Measurements from ENCODE around the gene MAST4. TPM values are rescaled to one million over a fixed set of nuclear protein-coding genes. Genes with fewer than 3 reads are reported as not detected.

MAST4 gene
- total RNA-seq, 1 donor from 2014 or later: 22.3 TPM

GRCh38 chr5:67003935-67004729 is 407.9 kb downstream of the MAST4 start:
- Histone ChIP-seq H4K20me1 (ENCODE audit: insufficient read depth, low read length) (no peaks in the 10 kb centered on the region), H3K9ac (ENCODE audit: low read length) (peak overlapping the region; percentile 89), H3K27ac (ENCODE audit: low read depth, low read length) (peak overlapping the region; percentile 80), H3K79me2 (ENCODE audit: insufficient read depth, low read length) (peaks cover 43% of the 10 kb centered on the region), H2AFZ (ENCODE audit: low read depth, low read length) (peak overlapping the region; percentile 51), H3K4me1 (ENCODE audit: insufficient read depth, low read length) (peaks cover 18% of the 10 kb centered on the region), H3K4me2 (ENCODE audit: low read length) (peak overlapping the region; percentile 87), H3K36me3 (ENCODE audit: insufficient read depth, low read length) (no peaks in the 10 kb centered on the region), H3K9me3 (ENCODE audit: insufficient read depth, low read depth, low read length) (no peaks in the 10 kb centered on the region), H3K27me3 (ENCODE audit: insufficient read depth, low read length) (no peaks in the 10 kb centered on the region), H3K4me3 (ENCODE audit: insufficient read depth, low read depth, low read length) (peak overlapping the region; percentile 81)
- peak overlapping the region; percentile 92 for H3K4me3 Mint-ChIP-seq (ENCODE audit: unreplicated experiment)
- FAIRE-seq: peak; percentile 82
- H3K9me3 Mint-ChIP-seq (ENCODE audit: unreplicated experiment): no peaks in the 10 kb centered on the region
- H3K4me1 Mint-ChIP-seq (ENCODE audit: low read depth, unreplicated experiment): peaks cover 29% of the 10 kb centered on the region
- no peaks in the 10 kb centered on the region for H3K27me3 Mint-ChIP-seq (ENCODE audit: low read depth, unreplicated experiment)
- peak overlapping the region; percentile 82 for H3K27ac Mint-ChIP-seq (ENCODE audit: unreplicated experiment)
- TF ChIP-seq CTCF (IDR thresholded peaks at IDR 0.05; ENCODE audit: insufficient read depth, low read depth, low read length): no peak
- no peak for TF ChIP-seq EZH2 (IDR thresholded peaks at IDR 0.05; ENCODE audit: insufficient read depth, low read length)
- H3K36me3 Mint-ChIP-seq (ENCODE audit: low read depth, unreplicated experiment): no peaks in the 10 kb centered on the region
- peak; percentile 97 for DNase-seq (ENCODE audit: low read depth)

GRCh38 chr5:67004730-67005350 is 408.6 kb downstream of the MAST4 start:
- Histone ChIP-seq H3K36me3 (ENCODE audit: insufficient read depth, low read length) (no peaks in the 10 kb centered on the region), H2AFZ (ENCODE audit: low read depth, low read length) (peak overlapping the region; percentile 45), H3K4me3 (ENCODE audit: insufficient read depth, low read depth, low read length) (peak overlapping the region; percentile 81), H4K20me1 (ENCODE audit: insufficient read depth, low read length) (no peaks in the 10 kb centered on the region), H3K9me3 (ENCODE audit: insufficient read depth, low read depth, low read length) (no peaks in the 10 kb centered on the region), H3K79me2 (ENCODE audit: insufficient read depth, low read length) (peaks cover 50% of the 10 kb centered on the region), H3K4me1 (ENCODE audit: insufficient read depth, low read length) (peaks cover 18% of the 10 kb centered on the region), H3K9ac (ENCODE audit: low read length) (peak overlapping the region; percentile 89), H3K4me2 (ENCODE audit: low read length) (peak overlapping the region; percentile 87), H3K27me3 (ENCODE audit: insufficient read depth, low read length) (no peaks in the 10 kb centered on the region), H3K27ac (ENCODE audit: low read depth, low read length) (peak overlapping the region; percentile 80)
- Mint-ChIP-seq H3K4me3 (ENCODE audit: unreplicated experiment) (peak overlapping the region; percentile 92), H3K27me3 (ENCODE audit: low read depth, unreplicated experiment) (no peaks in the 10 kb centered on the region), H3K36me3 (ENCODE audit: low read depth, unreplicated experiment) (no peaks in the 10 kb centered on the region), H3K9me3 (ENCODE audit: unreplicated experiment) (no peaks in the 10 kb centered on the region), H3K27ac (ENCODE audit: unreplicated experiment) (peak overlapping the region; percentile 82), H3K4me1 (ENCODE audit: low read depth, unreplicated experiment) (peaks cover 30% of the 10 kb centered on the region)
- TF ChIP-seq CTCF (IDR thresholded peaks at IDR 0.05; ENCODE audit: insufficient read depth, low read depth, low read length) (no peak), EZH2 (IDR thresholded peaks at IDR 0.05; ENCODE audit: insufficient read depth, low read length) (no peak)
- DNase-seq (ENCODE audit: low read depth): no peak
- no peak for FAIRE-seq
